ENCODE measurements around the gene KRTAP10-8. TPM values are rescaled to one million over a fixed set of nuclear protein-coding genes. Genes with fewer than 3 reads are reported as not detected.

KRTAP10-8 gene
- total RNA-seq, 1 experiment from 2014 or later, result not detected

- peaks cover 11% of the 10 kb centered on the region for H3K4me1 Mint-ChIP-seq
- H3K4me3 Mint-ChIP-seq, result no peak overlapping the region
- no peak for DNase-seq (ENCODE audit: low spot score)
- H3K27me3 Mint-ChIP-seq (ENCODE audit: low read depth), result peaks cover 6% of the 10 kb centered on the region
- ATAC-seq, result no peak
- TF ChIP-seq HMGXB4 (CRISPR knock-in tag; IDR thresholded peaks at IDR 0.05) (no peak), FOXJ3 (CRISPR knock-in tag; IDR thresholded peaks at IDR 0.05; ENCODE audit: borderline replicate concordance) (no peak), ZNF219 (CRISPR knock-in tag; IDR thresholded peaks at IDR 0.05; ENCODE audit: borderline replicate concordance) (no peak), AR (CRISPR knock-in tag; IDR thresholded peaks at IDR 0.05) (no peak), FOXK1 (CRISPR knock-in tag; IDR thresholded peaks at IDR 0.05) (no peak), ZNF317 (CRISPR knock-in tag; IDR thresholded peaks at IDR 0.05; ENCODE audit: borderline replicate concordance, low read depth) (no peak)
- TF ChIP-seq, protein P1, sequence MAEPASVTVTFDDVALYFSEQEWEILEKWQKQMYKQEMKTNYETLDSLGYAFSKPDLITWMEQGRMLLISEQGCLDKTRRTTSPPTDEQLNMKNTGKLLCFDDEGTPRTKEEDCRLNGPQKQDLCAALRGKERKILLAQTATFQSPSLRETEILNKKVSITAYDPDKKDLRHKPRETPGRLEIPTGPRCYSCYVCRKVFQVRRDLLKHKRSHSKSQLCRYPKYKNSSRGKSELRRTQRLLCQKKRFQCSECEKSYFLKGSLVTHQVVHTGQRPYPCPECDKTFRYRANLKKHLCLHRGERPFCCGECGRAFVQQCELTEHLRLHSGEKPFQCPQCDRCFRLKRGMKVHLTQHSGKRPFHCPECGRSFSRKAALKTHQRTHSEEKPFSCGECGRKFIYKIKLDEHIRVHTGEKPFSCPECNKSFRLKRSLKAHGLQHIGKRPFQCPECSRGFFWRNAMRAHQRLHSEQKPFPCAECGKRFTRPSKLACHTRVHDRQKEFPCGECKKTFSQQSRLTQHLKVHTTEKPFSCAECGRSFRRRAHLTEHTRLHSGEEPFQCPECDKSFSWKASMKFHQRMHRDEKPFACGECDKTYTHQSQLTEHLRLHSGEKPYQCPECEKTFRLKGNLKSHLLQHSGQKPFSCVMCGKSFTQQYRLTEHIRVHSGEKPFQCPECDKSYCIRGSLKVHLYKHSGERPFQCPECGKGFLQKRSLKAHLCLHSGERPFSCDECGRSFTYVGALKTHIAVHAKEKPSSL (CRISPR knock-in tag; conservative IDR thresholded peaks at IDR 0.05), result no peak
- peaks cover 17% of the 10 kb centered on the region for H3K36me3 Mint-ChIP-seq
- H3K27ac Mint-ChIP-seq, result no peak overlapping the region
- CTCF ChIA-PET, result no interaction called here
- peaks cover 23% of the 10 kb centered on the region for H3K9me3 Mint-ChIP-seq
- POLR2A ChIA-PET, result no interaction called here
Measured at GRCh38 chr21:44571296-44571695, 40.6 kb upstream of the KRTAP10-8 start.

DNA sequence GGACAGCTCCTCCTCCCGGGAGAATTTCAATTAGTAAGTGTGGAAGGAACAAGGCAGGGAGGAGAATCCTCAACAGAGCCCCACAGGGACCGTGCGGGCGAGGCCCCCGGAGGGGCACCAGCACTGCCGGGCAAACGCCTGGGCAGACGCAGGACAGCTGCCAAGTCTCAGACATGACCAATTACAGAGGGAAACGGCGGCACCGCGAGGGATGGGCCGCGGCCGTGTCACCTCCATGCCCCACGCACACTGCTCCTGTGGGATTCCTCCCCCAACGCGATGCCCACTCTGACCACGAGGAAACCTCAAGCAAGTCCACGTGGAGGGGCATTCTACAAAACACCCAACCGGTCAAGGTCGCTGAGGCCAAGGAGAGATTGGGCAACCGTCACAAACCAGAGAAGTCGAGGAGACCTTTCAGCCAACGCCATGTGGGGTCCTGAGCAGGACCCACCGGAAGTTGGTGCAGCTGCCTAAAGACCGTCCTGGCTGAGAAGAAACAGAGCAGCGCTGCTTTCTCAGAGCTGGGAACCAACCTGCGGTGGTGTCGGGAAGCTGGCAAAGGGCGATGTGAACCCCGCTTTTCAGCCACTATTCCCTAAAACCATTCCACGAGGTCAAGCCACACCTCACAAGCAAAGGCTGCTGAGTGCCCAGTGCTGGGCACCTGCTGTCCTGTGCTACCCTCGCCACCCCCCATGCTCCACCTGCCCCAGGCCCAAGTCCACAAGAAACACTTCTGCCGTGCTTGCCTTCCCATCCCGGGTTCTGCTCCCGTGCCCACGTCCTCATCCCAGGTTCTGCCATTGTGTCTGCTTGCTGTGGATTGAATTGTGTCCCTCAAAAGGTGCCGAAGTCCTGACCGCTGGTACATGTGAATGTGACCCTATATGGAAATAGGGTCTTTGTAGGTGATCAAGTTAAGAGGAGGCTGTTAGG, 39.8 kb upstream of the KRTAP10-8 start:
- Mint-ChIP-seq H3K9me3 (peaks cover 29% of the 10 kb centered on the region), H3K4me3 (no peak overlapping the region), H3K27me3 (ENCODE audit: low read depth) (peaks cover 6% of the 10 kb centered on the region), H3K4me1 (peaks cover 11% of the 10 kb centered on the region), H3K36me3 (peaks cover 23% of the 10 kb centered on the region), H3K27ac (no peak overlapping the region)
- ATAC-seq (no peak), DNase-seq (ENCODE audit: low spot score) (no peak)
- ChIA-PET POLR2A (no interaction called here), CTCF (interaction anchor here (1.3 kb wide), 1 partner anchor 221 kb away, joined by 4 read pairs; no protein-coding TSS in a partner anchor)
- TF ChIP-seq ZBTB21 (CRISPR knock-in tag; IDR thresholded peaks at IDR 0.05; ENCODE audit: borderline replicate concordance), result no peak

GRCh38 chr21:44572959-44573583, 38.8 kb upstream of the KRTAP10-8 start:
- Mint-ChIP-seq H3K9me3 (peaks cover 39% of the 10 kb centered on the region), H3K27me3 (ENCODE audit: low read depth) (peaks cover 6% of the 10 kb centered on the region), H3K4me3 (no peak overlapping the region), H3K36me3 (peaks cover 31% of the 10 kb centered on the region), H3K4me1 (peaks cover 11% of the 10 kb centered on the region), H3K27ac (no peak overlapping the region)
- POLR2A ChIA-PET, result no interaction called here
- DNase-seq (ENCODE audit: low spot score), result no peak
- no peak for ATAC-seq
- CTCF ChIA-PET, result interaction anchor here (1.3 kb wide), 1 partner anchor 220 kb away, joined by 4 read pairs; no protein-coding TSS in a partner anchor
- TF ChIP-seq FOXK1 (CRISPR knock-in tag; IDR thresholded peaks at IDR 0.05) (no peak), FOXJ3 (CRISPR knock-in tag; IDR thresholded peaks at IDR 0.05; ENCODE audit: borderline replicate concordance) (no peak), ZNF317 (CRISPR knock-in tag; IDR thresholded peaks at IDR 0.05; ENCODE audit: borderline replicate concordance, low read depth) (no peak), ZNF219 (CRISPR knock-in tag; IDR thresholded peaks at IDR 0.05; ENCODE audit: borderline replicate concordance) (no peak), ZNF671 (CRISPR knock-in tag; IDR thresholded peaks at IDR 0.05) (no peak), ZNF416 (CRISPR knock-in tag; IDR thresholded peaks at IDR 0.05) (no peak), RORB (CRISPR knock-in tag; IDR thresholded peaks at IDR 0.05) (no peak), TEAD1 (CRISPR knock-in tag; IDR thresholded peaks at IDR 0.05) (no peak)
- TF ChIP-seq, protein P2, sequence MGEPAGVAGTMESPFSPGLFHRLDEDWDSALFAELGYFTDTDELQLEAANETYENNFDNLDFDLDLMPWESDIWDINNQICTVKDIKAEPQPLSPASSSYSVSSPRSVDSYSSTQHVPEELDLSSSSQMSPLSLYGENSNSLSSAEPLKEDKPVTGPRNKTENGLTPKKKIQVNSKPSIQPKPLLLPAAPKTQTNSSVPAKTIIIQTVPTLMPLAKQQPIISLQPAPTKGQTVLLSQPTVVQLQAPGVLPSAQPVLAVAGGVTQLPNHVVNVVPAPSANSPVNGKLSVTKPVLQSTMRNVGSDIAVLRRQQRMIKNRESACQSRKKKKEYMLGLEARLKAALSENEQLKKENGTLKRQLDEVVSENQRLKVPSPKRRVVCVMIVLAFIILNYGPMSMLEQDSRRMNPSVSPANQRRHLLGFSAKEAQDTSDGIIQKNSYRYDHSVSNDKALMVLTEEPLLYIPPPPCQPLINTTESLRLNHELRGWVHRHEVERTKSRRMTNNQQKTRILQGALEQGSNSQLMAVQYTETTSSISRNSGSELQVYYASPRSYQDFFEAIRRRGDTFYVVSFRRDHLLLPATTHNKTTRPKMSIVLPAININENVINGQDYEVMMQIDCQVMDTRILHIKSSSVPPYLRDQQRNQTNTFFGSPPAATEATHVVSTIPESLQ (CRISPR knock-in tag; IDR thresholded peaks at IDR 0.05), result no peak
- TF ChIP-seq, protein P3, sequence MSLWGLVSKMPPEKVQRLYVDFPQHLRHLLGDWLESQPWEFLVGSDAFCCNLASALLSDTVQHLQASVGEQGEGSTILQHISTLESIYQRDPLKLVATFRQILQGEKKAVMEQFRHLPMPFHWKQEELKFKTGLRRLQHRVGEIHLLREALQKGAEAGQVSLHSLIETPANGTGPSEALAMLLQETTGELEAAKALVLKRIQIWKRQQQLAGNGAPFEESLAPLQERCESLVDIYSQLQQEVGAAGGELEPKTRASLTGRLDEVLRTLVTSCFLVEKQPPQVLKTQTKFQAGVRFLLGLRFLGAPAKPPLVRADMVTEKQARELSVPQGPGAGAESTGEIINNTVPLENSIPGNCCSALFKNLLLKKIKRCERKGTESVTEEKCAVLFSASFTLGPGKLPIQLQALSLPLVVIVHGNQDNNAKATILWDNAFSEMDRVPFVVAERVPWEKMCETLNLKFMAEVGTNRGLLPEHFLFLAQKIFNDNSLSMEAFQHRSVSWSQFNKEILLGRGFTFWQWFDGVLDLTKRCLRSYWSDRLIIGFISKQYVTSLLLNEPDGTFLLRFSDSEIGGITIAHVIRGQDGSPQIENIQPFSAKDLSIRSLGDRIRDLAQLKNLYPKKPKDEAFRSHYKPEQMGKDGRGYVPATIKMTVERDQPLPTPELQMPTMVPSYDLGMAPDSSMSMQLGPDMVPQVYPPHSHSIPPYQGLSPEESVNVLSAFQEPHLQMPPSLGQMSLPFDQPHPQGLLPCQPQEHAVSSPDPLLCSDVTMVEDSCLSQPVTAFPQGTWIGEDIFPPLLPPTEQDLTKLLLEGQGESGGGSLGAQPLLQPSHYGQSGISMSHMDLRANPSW (CRISPR knock-in tag; conservative IDR thresholded peaks at IDR 0.05; ENCODE audit: low read depth), result no peak
